COLO829 (cell line): Measurements from ENCODE around the gene WDR7.
"Not testable (repeated sequence)": the region's sequence is repeated elsewhere in the genome, so short reads cannot be mapped to it uniquely, and the experiment has no call there.

Experiments
- DNase-seq: peaks from one replicate; pipeline ENCODE4 v3.0.0; 2012; ENCODE audit warnings: low spot score

Gene WDR7

DNA sequence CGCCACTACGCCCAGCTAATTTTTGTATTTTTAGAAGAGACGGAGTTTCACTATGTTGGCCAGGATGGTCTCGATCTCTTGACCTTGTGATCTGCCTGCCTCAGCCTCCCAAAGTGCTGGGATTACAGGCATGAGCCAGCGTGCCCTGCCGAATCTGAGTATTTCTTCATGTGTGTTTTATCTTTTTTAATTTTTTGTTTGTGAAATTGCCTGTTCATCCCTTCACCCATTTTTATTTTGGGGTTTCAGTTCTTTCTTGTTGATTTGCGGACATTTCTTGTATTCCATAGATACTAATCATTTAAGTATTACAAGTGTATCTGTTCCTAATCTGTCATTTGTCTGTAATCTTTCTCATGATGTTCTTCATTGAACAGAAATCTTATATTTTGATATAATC lies 3.1 kb downstream of the WDR7 start:
- not testable (repeated sequence) for DNase-seq

GRCh38 chr18:56658261-56658660 lies 7.1 kb downstream of the WDR7 start:
- no peak for DNase-seq

DNA sequence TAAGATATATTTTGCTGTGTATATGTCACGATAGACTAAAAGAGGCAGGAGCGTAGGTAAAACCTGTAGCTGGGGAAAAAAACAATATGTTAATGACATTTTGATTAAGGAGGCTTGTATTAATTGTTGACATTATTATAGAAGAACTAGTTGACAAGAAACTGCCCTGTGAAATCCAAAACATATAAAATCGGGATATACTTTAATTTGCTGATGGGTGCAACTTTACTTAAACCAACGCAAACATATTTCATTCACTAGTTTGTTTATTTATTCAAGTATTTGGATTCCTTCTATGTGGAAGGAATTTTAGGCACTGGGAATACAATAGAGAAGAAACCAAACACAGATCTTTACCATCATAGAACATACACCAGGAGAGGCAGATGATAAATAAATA lies 8.0 kb downstream of the WDR7 start:
- DNase-seq: no peak

DNA sequence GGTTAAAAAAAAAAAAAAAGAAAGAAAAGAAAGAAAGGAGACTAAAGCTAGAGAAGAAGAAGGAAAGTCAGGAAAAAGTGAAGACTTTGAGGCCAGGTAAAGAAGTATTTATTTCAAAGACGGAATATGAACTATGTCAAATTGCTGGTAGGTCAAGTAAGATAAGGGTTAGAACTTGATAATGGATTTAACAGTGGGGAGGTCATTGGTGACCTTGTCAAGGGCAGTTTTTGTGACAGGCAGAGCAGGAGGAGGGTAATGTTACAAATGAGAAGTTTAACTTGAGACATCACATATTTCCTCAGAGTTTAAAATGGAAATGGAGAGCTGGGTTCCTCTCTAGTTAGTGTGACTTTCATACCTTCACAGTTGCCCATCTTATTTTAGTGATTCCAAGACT lies 9.5 kb downstream of the WDR7 start:
- DNase-seq: no peak

GRCh38 chr18:56661360-56662062 lies 10.4 kb downstream of the WDR7 start:
- DNase-seq: no peak

- DNase-seq: no peak
These were observed 10.9 kb downstream of the WDR7 start for GRCh38 chr18:56662063-56662408.

- DNase-seq: no peak
These were observed 11.3 kb downstream of the WDR7 start for GRCh38 chr18:56662502-56662901.

- no peak for DNase-seq
These were observed 11.7 kb downstream of the WDR7 start for GRCh38 chr18:56662902-56663301.

- no peak for DNase-seq
These were observed 21.2 kb downstream of the WDR7 start for GRCh38 chr18:56672391-56672790.

GRCh38 chr18:56672981-56673380 lies 21.8 kb downstream of the WDR7 start:
- DNase-seq: no peak

GRCh38 chr18:56676639-56677038 lies 25.5 kb downstream of the WDR7 start:
- DNase-seq: no peak

DNA sequence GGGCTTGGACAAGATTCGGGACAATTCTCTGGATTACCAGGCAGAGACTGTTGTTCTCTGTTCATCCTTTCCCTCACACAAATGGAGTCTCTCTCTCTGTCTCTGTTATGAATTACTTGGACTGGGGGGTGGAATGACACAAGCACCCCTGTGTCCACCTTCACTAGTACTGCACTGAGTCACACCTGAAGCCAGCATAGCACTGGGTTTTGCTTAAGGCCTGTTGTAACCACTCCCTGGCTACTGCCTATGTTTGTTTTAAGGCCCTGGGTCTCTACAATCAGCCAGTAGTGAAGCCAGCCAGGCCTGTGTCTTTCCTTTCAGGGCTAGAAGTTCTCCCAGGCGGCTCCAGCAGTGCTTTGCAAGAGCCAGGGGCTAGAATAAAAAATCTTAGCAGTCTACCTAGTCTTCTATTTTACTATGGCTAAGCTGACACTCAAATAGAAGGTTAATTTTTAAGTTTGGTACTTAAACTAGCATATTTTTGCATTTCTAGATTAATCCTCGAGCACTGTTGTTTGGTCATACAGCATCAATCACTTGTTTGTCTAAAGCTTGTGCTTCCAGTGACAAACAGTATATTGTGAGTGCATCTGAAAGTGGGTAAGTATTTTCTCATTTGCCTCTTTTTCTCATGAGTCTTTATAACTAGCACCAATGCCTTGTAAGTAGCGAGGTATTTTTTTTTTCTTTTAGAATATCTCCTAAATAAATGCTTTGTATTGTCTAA lies 27.8 kb downstream of the WDR7 start:
- DNase-seq: no peak

GRCh38 chr18:56684277-56684676 lies 33.1 kb downstream of the WDR7 start:
- no peak for DNase-seq

- no peak for DNase-seq
These were observed 40.4 kb downstream of the WDR7 start for GRCh38 chr18:56691530-56691929.

DNA sequence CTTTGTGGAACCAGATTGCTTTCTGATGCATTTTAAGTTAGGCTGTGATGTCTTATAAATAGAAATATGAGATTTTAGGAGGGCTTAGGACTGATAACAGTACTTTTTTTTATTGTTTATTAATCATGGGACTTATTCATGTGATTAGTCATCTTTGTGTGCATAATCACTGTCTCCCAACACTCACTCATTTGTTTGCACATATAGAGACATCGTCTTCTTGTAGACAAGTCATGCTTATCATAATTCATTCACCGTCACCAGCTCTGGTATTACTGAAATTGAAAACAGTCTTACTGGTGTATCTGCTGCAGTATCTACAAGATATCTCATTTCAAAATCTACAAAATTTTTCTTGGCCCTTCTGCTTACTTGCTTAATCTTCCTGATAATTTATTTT lies 45.8 kb downstream of the WDR7 start:
- DNase-seq: peak; percentile 76

DNA sequence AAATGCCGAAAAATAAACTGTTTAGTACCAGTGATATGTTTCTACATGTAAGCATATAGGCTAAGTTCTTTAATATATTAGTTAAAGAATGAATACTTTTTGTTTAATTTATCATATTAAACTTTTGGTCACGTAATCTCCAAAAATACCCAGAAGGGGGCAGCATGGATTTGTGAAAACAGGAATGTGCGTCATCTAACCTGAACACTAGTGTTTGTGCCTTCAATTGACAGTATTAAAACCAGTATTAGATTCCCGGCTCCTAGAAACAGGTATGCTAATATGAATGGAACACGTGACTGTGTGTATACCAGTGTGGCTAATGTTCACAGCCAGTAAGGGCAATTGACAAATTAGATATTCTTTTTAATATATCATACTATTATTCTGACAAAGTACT lies 51.8 kb downstream of the WDR7 start:
- DNase-seq: peak; percentile 18

DNA sequence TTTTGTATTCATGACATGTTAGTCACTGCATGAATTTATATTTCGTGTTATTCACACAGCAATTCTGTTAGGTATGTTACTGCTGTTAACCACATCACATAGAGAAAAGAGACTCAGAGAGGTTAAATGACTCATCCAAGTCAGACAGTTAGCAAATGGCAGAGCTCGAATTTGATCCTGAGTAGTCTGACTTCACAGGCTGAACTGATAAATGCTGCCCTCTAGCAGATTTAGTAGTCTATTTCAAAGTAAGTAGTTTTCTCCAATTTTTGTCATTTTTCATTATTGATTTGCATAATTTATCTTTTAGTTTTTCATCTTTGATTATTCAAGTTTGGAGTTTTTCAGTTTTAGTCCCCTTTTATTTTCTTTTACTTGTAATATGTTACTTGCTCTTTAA lies 58.3 kb downstream of the WDR7 start:
- DNase-seq: peak; percentile 56

- no peak for DNase-seq
These were observed 60.7 kb downstream of the WDR7 start for GRCh38 chr18:56711708-56712445.

- DNase-seq: no peak
These were observed 61.6 kb downstream of the WDR7 start for GRCh38 chr18:56712761-56713160.

DNA sequence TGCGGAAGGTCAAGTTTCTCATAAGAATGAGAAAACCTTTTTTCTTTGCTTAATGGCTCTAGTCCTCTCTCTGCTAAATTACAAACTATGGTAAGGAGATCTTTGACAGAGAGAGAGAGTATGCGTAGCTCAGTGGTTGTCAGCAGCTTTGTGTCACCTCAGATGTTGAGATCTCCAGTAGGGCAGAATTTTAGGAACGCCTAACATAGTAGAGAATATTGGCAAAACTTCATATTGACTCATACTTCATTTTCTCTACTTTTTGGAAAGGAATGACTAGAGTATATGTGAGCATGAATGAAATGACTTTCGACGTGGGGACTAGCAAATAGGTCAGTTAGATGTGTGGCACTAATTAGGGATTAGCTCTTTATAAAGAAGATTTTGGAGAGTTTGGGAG lies 64.0 kb downstream of the WDR7 start:
- DNase-seq: no peak

DNA sequence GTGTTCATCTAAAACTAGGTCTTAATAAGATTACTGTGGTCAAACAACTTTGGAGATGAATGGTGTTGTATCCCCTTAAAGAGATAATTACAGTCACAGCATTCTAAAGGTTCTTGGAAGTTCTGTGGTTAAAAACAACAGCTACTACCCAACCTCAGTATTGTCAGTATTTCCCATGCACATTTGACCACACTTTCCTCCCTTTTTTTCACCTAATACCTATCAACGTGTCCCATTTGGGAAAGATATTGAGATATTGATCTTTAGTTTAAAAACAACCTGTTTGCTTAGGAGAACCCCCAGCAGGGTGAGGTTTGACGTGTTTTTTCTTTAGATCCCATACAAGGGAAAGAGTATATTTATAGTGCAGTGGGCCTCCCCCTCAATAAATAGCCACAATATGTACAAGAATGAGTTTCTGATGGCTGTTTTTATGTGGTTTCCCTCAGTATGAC lies 65.6 kb downstream of the WDR7 start:
- no peak for DNase-seq

- no peak for DNase-seq
These were observed 69.9 kb downstream of the WDR7 start for GRCh38 chr18:56721031-56721430.

- no peak for DNase-seq
These were observed 70.3 kb downstream of the WDR7 start for GRCh38 chr18:56721491-56721890.
